ENCODE results near the gene SEC14L5.
"Not testable (repeated sequence)": the region's sequence is repeated elsewhere in the genome, so short reads cannot be mapped to it uniquely, and the experiment has no call there.

The SEC14L5 gene

GRCh38 chr16:5042574-5043171 is 84.5 kb downstream of the SEC14L5 start:
- DNase-seq = peak; percentile 47

GRCh38 chr16:5044011-5044540 is 85.9 kb downstream of the SEC14L5 start:
- DNase-seq = no peak

GRCh38 chr16:5044581-5044980 is 86.5 kb downstream of the SEC14L5 start:
- DNase-seq = not testable (repeated sequence)

- DNase-seq = no peak
Measured at GRCh38 chr16:5045499-5046115, 87.5 kb downstream of the SEC14L5 start.

GRCh38 chr16:5046914-5047313 is 88.8 kb downstream of the SEC14L5 start:
- DNase-seq = no peak

- no peak for DNase-seq
Measured at GRCh38 chr16:5054876-5055865, 97.0 kb downstream of the SEC14L5 start.

- peak; percentile 64 for DNase-seq
Measured at GRCh38 chr16:5056352-5056751, 98.2 kb downstream of the SEC14L5 start.

- no peak for DNase-seq
Measured at GRCh38 chr16:5058476-5058875, 100.3 kb downstream of the SEC14L5 start.

- DNase-seq = no peak
Measured at GRCh38 chr16:5059386-5060072, 101.4 kb downstream of the SEC14L5 start.

GRCh38 chr16:5060073-5060641 is 102.0 kb downstream of the SEC14L5 start:
- DNase-seq = no peak

- no peak for DNase-seq
Measured at GRCh38 chr16:5062051-5062450, 103.9 kb downstream of the SEC14L5 start.

GRCh38 chr16:5062790-5063765 is 104.9 kb downstream of the SEC14L5 start:
- no peak for DNase-seq

GRCh38 chr16:5064915-5065314 is 106.8 kb downstream of the SEC14L5 start:
- DNase-seq = peak; percentile 32

GRCh38 chr16:5065326-5065725 is 107.2 kb downstream of the SEC14L5 start:
- no peak for DNase-seq

GRCh38 chr16:5065813-5066212 is 107.7 kb downstream of the SEC14L5 start, which contains the start of gene C16orf89:
TSS of gene C16orf89 (minus strand) at chr16:5065956. CDS start at chr16:5065908, 48 bp downstream.
- DNase-seq = no peak

- DNase-seq = no peak
Measured at GRCh38 chr16:5066511-5066910, 108.4 kb downstream of the SEC14L5 start.
